ENCODE measurements around the gene GPR21.

- no peak for TF ChIP-seq POLR2A (IDR thresholded peaks at IDR 0.05)
- TF ChIP-seq CTCF (IDR thresholded peaks at IDR 0.05): no peak
Measured at GRCh38 chr9:123044586-123044985, 11.1 kb downstream of the GPR21 start.
